Fibroblast of skin of left biceps (primary cell): ENCODE results near the gene SFI1.

ENCODE experiments used
- DNase-seq, 2 experiments: peaks; one replicate each; pipeline ENCODE4 v3.0.0-alpha.2; 2013; ENCODE audit warnings: low read depth in 2 of 2

The SFI1 gene

GRCh38 chr22:31616315-31616980 is 120.1 kb downstream of the SFI1 start:
- no peak for DNase-seq

- DNase-seq, result no peak
Observed at GRCh38 chr22:31618057-31618456, 121.7 kb downstream of the SFI1 start.

GRCh38 chr22:31618471-31619176 is 122.3 kb downstream of the SFI1 start:
- no peak for DNase-seq

GRCh38 chr22:31619611-31620300 is 123.4 kb downstream of the SFI1 start:
- DNase-seq, result no peak

- DNase-seq, result no peak
Observed at GRCh38 chr22:31620756-31621480, 124.6 kb downstream of the SFI1 start.

- no peak for DNase-seq
Observed at GRCh38 chr22:31621507-31622124, 125.3 kb downstream of the SFI1 start.

GRCh38 chr22:31622980-31623379 is 126.6 kb downstream of the SFI1 start:
- no peak for DNase-seq

- DNase-seq, result no peak
Observed at GRCh38 chr22:31623592-31624304, 127.4 kb downstream of the SFI1 start.

- no peak for DNase-seq
Observed at GRCh38 chr22:31625257-31625640, 128.9 kb downstream of the SFI1 start.

GRCh38 chr22:31625661-31626426 is 129.5 kb downstream of the SFI1 start:
- no peak for DNase-seq

- DNase-seq, result no peak
Observed at GRCh38 chr22:31626427-31627150, 130.3 kb downstream of the SFI1 start.

GRCh38 chr22:31627223-31627731 is 130.9 kb downstream of the SFI1 start:
- no peak for DNase-seq

- DNase-seq, result no peak
Observed at GRCh38 chr22:31628362-31628761, 132.0 kb downstream of the SFI1 start.

GRCh38 chr22:31628969-31629708 is 132.8 kb downstream of the SFI1 start:
- no peak for DNase-seq

- no peak for DNase-seq
Observed at GRCh38 chr22:31629741-31630184, 133.4 kb downstream of the SFI1 start.

- peak; percentile 34 to 38 for DNase-seq
Observed at GRCh38 chr22:31630331-31631329, 134.3 kb downstream of the SFI1 start.

- no peak for DNase-seq
Observed at GRCh38 chr22:31631436-31631835, 135.1 kb downstream of the SFI1 start.
